ENCODE results near the gene STIM1. TPM values are rescaled to one million over a fixed set of nuclear protein-coding genes. Genes with fewer than 3 reads are reported as not detected.

Gene STIM1
- total and polyA plus RNA-seq, 12 donors = 11.9 to 55.7 (median 37.4) TPM

DNA sequence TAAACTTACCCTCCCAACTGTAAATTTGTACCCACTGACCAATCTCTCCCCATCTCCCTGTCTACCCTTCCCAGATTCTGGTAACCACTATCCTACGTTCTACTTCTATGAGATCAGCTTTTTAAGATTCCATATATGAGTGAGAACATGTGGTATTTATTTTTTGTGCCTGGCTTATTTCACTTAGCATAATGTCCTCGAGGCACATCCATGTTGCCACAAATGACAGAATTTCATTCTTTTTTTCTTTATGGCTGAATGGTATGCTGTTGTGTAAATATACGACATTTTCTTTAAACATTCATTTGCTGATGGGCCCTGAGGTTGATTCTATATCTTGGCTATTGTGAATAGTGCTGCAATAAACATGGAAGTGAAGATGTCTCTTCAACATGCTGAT, 164.4 kb downstream of the STIM1 start:
- WGBS, 2 donors = 89 to 94% methylated on average over 3 of the region's 3 CpGs
- no peak overlapping the region for H3K27ac ChIP-seq
- intact Hi-C loops (cut with DNase I) = loop anchor here in 1 of 10 donors (10.0 kb wide), 1 partner anchor 65 kb away; no protein-coding TSS in a partner anchor
- no peaks in the 10 kb centered on the region for H3K9me3 ChIP-seq
- DNase-seq = no peak
- peaks cover 0 to 11% (median 8%) of the 10 kb centered on the region in 9 donors for H3K4me1 ChIP-seq
- H3K4me3 ChIP-seq = no peak overlapping the region
- peaks cover 0 to 13% (median 0%) of the 10 kb centered on the region in 9 donors for H3K36me3 ChIP-seq
- TF ChIP-seq, protein P1, sequence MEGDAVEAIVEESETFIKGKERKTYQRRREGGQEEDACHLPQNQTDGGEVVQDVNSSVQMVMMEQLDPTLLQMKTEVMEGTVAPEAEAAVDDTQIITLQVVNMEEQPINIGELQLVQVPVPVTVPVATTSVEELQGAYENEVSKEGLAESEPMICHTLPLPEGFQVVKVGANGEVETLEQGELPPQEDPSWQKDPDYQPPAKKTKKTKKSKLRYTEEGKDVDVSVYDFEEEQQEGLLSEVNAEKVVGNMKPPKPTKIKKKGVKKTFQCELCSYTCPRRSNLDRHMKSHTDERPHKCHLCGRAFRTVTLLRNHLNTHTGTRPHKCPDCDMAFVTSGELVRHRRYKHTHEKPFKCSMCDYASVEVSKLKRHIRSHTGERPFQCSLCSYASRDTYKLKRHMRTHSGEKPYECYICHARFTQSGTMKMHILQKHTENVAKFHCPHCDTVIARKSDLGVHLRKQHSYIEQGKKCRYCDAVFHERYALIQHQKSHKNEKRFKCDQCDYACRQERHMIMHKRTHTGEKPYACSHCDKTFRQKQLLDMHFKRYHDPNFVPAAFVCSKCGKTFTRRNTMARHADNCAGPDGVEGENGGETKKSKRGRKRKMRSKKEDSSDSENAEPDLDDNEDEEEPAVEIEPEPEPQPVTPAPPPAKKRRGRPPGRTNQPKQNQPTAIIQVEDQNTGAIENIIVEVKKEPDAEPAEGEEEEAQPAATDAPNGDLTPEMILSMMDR (IDR thresholded peaks at IDR 0.05) = no peak
- no peaks in the 10 kb centered on the region for H3K27me3 ChIP-seq
- no peak for ATAC-seq

DNA sequence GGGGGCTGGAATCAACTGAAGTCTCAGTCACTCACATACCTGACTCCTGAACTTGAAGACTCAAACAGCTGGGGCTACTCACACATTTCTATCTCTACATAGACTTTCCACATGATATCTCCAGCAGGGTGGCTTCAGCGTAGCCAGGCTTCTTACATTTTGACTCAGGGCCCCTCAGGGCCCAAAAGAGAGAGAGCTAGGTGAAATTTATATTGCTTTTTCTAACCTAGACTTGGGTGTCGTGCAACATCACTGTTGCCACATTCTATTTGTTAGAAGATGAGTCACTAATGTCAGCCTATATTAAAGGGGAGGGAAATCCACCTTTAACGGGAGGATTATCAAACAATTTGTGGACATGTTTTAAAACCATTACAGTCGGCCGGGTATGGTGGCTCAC, 167.2 kb downstream of the STIM1 start:
- no peak overlapping the region for H3K4me3 ChIP-seq
- H3K9me3 ChIP-seq = no peaks in the 10 kb centered on the region
- H3K4me1 ChIP-seq = peaks cover 9 to 39% (median 30%) of the 10 kb centered on the region in 9 donors
- no peaks in the 10 kb centered on the region for H3K27me3 ChIP-seq
- TF ChIP-seq, protein P1 (IDR thresholded peaks at IDR 0.05) = no peak
- WGBS, 2 donors = 98 to 100% methylated on average over 5 of the region's 5 CpGs
- H3K36me3 ChIP-seq = peaks cover 0 to 13% (median 0%) of the 10 kb centered on the region in 9 donors
- H3K27ac ChIP-seq = no peak overlapping the region
- DNase-seq = no peak
- intact Hi-C loops (cut with DNase I) = loop anchor here in 1 of 10 donors (10.0 kb wide), 1 partner anchor 68 kb away; no protein-coding TSS in a partner anchor
- no peak for ATAC-seq

DNA sequence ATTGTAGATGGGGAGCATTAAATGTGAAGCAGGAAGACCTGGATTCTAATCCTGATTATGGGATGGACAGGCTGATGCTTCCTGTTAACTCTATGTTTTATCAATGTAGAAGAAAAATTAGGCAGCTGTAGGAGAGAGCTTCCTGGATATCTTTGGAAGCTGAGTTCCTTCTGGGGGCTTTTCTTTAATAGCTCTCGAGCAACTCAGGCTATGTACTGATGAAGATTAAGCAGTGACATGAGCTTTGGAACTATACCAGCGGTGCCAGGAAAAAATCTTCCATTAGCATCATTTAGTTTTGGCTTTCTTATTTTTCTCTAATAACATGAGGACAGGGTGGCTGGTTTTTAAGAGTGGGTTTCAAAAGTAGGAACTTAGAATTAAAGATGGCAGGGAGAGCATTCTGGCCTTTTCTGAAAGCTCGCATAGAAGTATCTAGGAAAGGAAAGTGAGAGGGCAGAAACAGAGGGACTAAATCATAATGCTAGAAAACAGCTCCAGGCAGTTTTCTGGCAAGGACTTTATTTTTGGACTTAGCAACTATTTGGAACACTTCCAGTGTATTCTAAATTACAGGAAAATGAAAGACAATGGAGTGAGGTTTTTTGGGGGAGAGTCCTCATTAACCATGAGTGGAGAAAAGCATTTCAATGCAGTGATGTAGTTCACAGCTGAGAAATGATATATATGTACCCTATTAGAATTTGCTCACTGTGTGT, 169.9 kb downstream of the STIM1 start:
- Histone ChIP-seq H3K4me1 (peaks cover 9 to 41% (median 30%) of the 10 kb centered on the region in 9 donors), H3K27me3 (no peaks in the 10 kb centered on the region), H3K4me3 (no peak overlapping the region), H3K36me3 (peaks cover 0 to 13% (median 0%) of the 10 kb centered on the region in 9 donors), H3K9me3 (no peaks in the 10 kb centered on the region), H3K27ac (peak overlapping the region; percentile 8 to 79 (median 58))
- 28 to 34% methylated on average over 3 of the region's 3 CpGs for WGBS, 2 donors
- DNase-seq (peak in 1 of 2 donors; percentile 11), ATAC-seq (peak; percentile 55 to 80 (median 70))
- TF ChIP-seq, protein P1 (IDR thresholded peaks at IDR 0.05) = no peak
- intact Hi-C loops (cut with DNase I) = loop anchor here in 1 of 10 donors (10.0 kb wide), 1 partner anchor 71 kb away; no protein-coding TSS in a partner anchor

DNA sequence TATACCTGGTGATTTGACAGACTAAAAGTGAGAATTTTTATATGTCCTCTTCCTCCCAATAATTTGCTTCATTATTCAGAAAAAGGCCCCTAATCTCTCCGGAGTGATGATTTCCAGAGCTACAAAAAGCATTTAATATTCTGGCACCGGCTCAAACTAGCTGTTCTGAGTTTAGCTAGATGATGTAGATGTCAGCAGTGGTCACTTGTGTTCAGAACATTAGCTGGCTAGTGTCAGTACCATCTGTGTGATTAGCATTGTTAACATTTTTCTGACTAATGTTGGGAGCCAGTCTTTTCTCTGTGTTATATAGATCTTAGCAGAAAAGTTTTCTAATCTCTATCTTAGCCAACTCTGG, 170.5 kb downstream of the STIM1 start:
- ATAC-seq = peak; percentile 63 to 93 (median 84)
- peaks cover 0 to 13% (median 0%) of the 10 kb centered on the region in 9 donors for H3K36me3 ChIP-seq
- no peaks in the 10 kb centered on the region for H3K9me3 ChIP-seq
- peak overlapping the region; percentile 8 to 79 (median 58) for H3K27ac ChIP-seq
- no peaks in the 10 kb centered on the region for H3K27me3 ChIP-seq
- WGBS, 2 donors = 1 to 15% methylated on average over 2 of the region's 2 CpGs
- peak in 1 of 2 donors; percentile 49 for DNase-seq
- intact Hi-C loops (cut with DNase I) = loop anchor here in 1 of 10 donors (10.0 kb wide), 1 partner anchor 71 kb away; no protein-coding TSS in a partner anchor
- peaks cover 9 to 41% (median 30%) of the 10 kb centered on the region in 9 donors for H3K4me1 ChIP-seq
- TF ChIP-seq, protein P1 (IDR thresholded peaks at IDR 0.05) = no peak
- H3K4me3 ChIP-seq = no peak overlapping the region

All from heart right ventricle (tissue), 16 donors.